SK-N-SH (cell line): ENCODE measurements around the gene EXOC3. TPM values are rescaled to one million over a fixed set of nuclear protein-coding genes. Genes with fewer than 3 reads are reported as not detected.

Experiments used
- CTCF ChIA-PET: fragments of 300-600, 350-600 bp; formaldehyde crosslinking; extraction: SDS; loops from one replicate; lab custom pipeline; 2021; lab: Yijun Ruan, JAX
- POLR2A ChIA-PET: fragments of 350-600 bp; sonication (Branson Sonifier 250); formaldehyde crosslinking; extraction: SDS; loops from one replicate; lab custom pipeline; 2020; ENCODE audit warnings: antibody characterized with exemption, inconsistent platforms; lab: Yijun Ruan, JAX
- DNase-seq: peaks from one replicate; pipeline ENCODE4 v3.0.0; 2012
- H2AFZ ChIP-seq: fragments of 200-600 bp; sonication (generic); 2 replicates; pipeline ENCODE4 v1.8.1; 2016; ENCODE audit warnings: antibody characterized with exemption, mild to moderate bottlenecking, low read depth
- H3F3A ChIP-seq: fragments of 200-600 bp; sonication (generic); replicated peaks from 2 replicates; pipeline ENCODE3; 2016; ENCODE audit warnings: antibody characterized with exemption, mild to moderate bottlenecking; ENCODE audit not compliant: insufficient read depth
- H3K27ac ChIP-seq, 2 experiments: fragments of 200-500 bp in 1 of 2; fragments of 200-600 bp in 1 of 2; sonication (Bioruptor generic) in 1 of 2; sonication (generic), shearing (Covaris generic) in 1 of 2; 2 replicates each; pipeline versions ENCODE4 v1.5.1 to v1.6.1; 2014 to 2016; ENCODE audit warnings: low read depth in 2 of 2, inconsistent platforms in 1 of 2, low read length in 1 of 2, mild to moderate bottlenecking in 1 of 2, mixed read lengths in 1 of 2
- H3K27me3 ChIP-seq: fragments of 200-600 bp; sonication (generic), shearing (Covaris generic); 2 replicates; pipeline ENCODE4 v1.6.1; 2016; ENCODE audit warnings: mixed run types; ENCODE audit not compliant: insufficient read depth
- H3K36me3 ChIP-seq, 2 experiments: fragments of 200-500 bp in 1 of 2; fragments of 200-600 bp in 1 of 2; sonication (Bioruptor generic) in 1 of 2; sonication (generic) in 1 of 2; replicated peaks in 1 of 2; 2 replicates each; pipeline versions ENCODE3 to v1.5.1; 2014 to 2016; ENCODE audit warnings: low read length in 1 of 2, mild to moderate bottlenecking in 1 of 2; ENCODE audit not compliant: insufficient read depth in 2 of 2, control insufficient read depth in 1 of 2
- H3K4me1 ChIP-seq, 2 experiments: fragments of 200-500 bp in 1 of 2; fragments of 200-600 bp in 1 of 2; sonication (Bioruptor generic) in 1 of 2; sonication (generic), shearing (Covaris generic) in 1 of 2; 2 replicates each; pipeline versions ENCODE4 v1.5.1 to v1.6.1; 2014 to 2016; ENCODE audit warnings: low read depth in 1 of 2, low read length in 1 of 2, mixed run types in 1 of 2; ENCODE audit not compliant: insufficient read depth in 2 of 2, control insufficient read depth in 1 of 2
- H3K4me2 ChIP-seq: fragments of 200-600 bp; sonication (generic), shearing (Covaris generic); 2 replicates; pipeline ENCODE4 v1.6.1; 2017; ENCODE audit warnings: mixed run types
- H3K4me3 ChIP-seq, 2 experiments: fragments of 200-500 bp in 1 of 2; fragments of 200-600 bp in 1 of 2; sonication (Bioruptor generic) in 1 of 2; sonication (generic), shearing (Covaris generic) in 1 of 2; 2 replicates each; pipeline versions ENCODE4 v1.5.1 to v1.8.1; 2014 to 2016; ENCODE audit warnings: low read depth in 2 of 2, inconsistent platforms in 1 of 2, low read length in 1 of 2, mild to moderate bottlenecking in 1 of 2, mixed read lengths in 1 of 2, moderate library complexity in 1 of 2
- H3K79me2 ChIP-seq: fragments of 200-600 bp; sonication (generic); 2 replicates; pipeline ENCODE4 v1.8.1; 2017; ENCODE audit warnings: mild to moderate bottlenecking; ENCODE audit not compliant: insufficient read depth
- H3K9ac ChIP-seq: fragments of 200-600 bp; sonication (generic); 2 replicates; pipeline ENCODE4 v1.6.1; 2017; ENCODE audit warnings: mixed run types
- H3K9me2 ChIP-seq: fragments of 200-600 bp; sonication (generic); 2 replicates; pipeline ENCODE4 v1.6.1; 2017; ENCODE audit warnings: mixed run types
- H3K9me3 ChIP-seq: fragments of 200-600 bp; sonication (generic); 2 replicates; pipeline ENCODE4 v1.6.1; 2017; ENCODE audit warnings: mixed run types, mild to moderate bottlenecking, moderate library complexity
- H4K20me1 ChIP-seq: fragments of 200-600 bp; sonication (generic); 2 replicates; pipeline ENCODE4 v1.6.1; 2017; ENCODE audit warnings: mild to moderate bottlenecking, mixed run types; ENCODE audit not compliant: insufficient read depth
- ELF1 ChIP-seq: IDR thresholded peaks from 2 replicates; pipeline ENCODE4 v1.4.0; 2012
- EZH2phosphoT487 ChIP-seq: fragments of 200-600 bp; sonication (generic); IDR thresholded peaks from 2 replicates; pipeline ENCODE4 v1.6.1; 2017; ENCODE audit warnings: low read depth, mixed run types, mild to moderate bottlenecking, antibody characterized with exemption, moderate library complexity, borderline replicate concordance
- FOXJ3 ChIP-seq: sonication (generic); formaldehyde crosslinking; IDR thresholded peaks from 2 replicates; pipeline ENCODE4 v1.5.1; 2020; ENCODE audit warnings: mild to moderate bottlenecking, missing genetic modification reagents
- FOXM1 ChIP-seq: IDR thresholded peaks from 2 replicates; pipeline ENCODE4 v1.4.0; 2012; ENCODE audit warnings: low read depth, mild to moderate bottlenecking
- IRF3 ChIP-seq: fragments of 150-350 bp; IDR thresholded peaks from 2 replicates; pipeline ENCODE4 v1.6.1; 2016; ENCODE audit warnings: mild to moderate bottlenecking, low read depth, low read length
- JUND ChIP-seq: IDR thresholded peaks from 2 replicates; pipeline ENCODE4 v1.4.0; 2012
- MEF2A ChIP-seq: IDR thresholded peaks from 2 replicates; pipeline ENCODE4 v1.4.0; 2012; ENCODE audit warnings: low read depth, borderline replicate concordance
- NFIC ChIP-seq: IDR thresholded peaks from 2 replicates; pipeline ENCODE4 v1.4.0; 2012; ENCODE audit warnings: borderline replicate concordance
- PBX3 ChIP-seq: IDR thresholded peaks from 2 replicates; pipeline ENCODE4; 2012
- POLR2AphosphoS5 ChIP-seq: IDR thresholded peaks from 2 replicates; pipeline ENCODE4 v1.6.1; 2012; ENCODE audit warnings: low read depth, low read length
- RCOR1 ChIP-seq: fragments of 150-350 bp; IDR thresholded peaks from 2 replicates; pipeline ENCODE4 v1.6.1; 2017; ENCODE audit warnings: antibody characterized with exemption, low read length
- RFX5 ChIP-seq: IDR thresholded peaks from 2 replicates; pipeline ENCODE4 v1.6.1; 2012; ENCODE audit warnings: mild to moderate bottlenecking, improper control_type of control experiment, low read length
- SMC3 ChIP-seq: IDR thresholded peaks from 2 replicates; pipeline ENCODE4 v1.6.1; 2012; ENCODE audit warnings: low read depth, low read length, improper control_type of control experiment
- TCF12 ChIP-seq: IDR thresholded peaks from 2 replicates; pipeline ENCODE4 v1.4.0; 2012
- TEAD4 ChIP-seq: IDR thresholded peaks from 2 replicates; pipeline ENCODE4 v1.4.0; 2012; ENCODE audit warnings: mild to moderate bottlenecking, borderline replicate concordance; ENCODE audit not compliant: insufficient read depth
- USF1 ChIP-seq: IDR thresholded peaks from 2 replicates; pipeline ENCODE4 v1.4.0; 2012; ENCODE audit warnings: low read depth, borderline replicate concordance
- YY1 ChIP-seq: IDR thresholded peaks from 2 replicates; pipeline ENCODE4 v1.4.0; 2012; ENCODE audit warnings: low read depth, mild to moderate bottlenecking
- WGBS: methylation state at CpG from one replicate; pipeline ENCODE4 v1.1.6; 2017; ENCODE audit warnings: low lambda C conversion rate; 5-methylcytosine and 5-hydroxymethylcytosine counted together
- polyA plus RNA-seq, 3 experiments: library from polyadenylated mRNA; depleted of rRNA; stranded (reverse); fragments of >200 nt; gene quantifications; 2 replicates each; pipeline ENCODE4 v1.2.3, GENCODE V29; 2012
- TF ChIP-seq, protein P1 (sequence below): IDR thresholded peaks from 2 replicates; pipeline ENCODE4 v1.4.0; 2012; ENCODE audit warnings: low read depth, borderline replicate concordance

Gene EXOC3
- polyA plus RNA-seq, 1 of the 3 experiments (the other 2 are of a cell fraction) = 25.7 TPM

GRCh38 chr5:393846-394275 is 49.1 kb upstream of the EXOC3 start:
- 78% methylated on average over 10 of the region's 10 CpGs for WGBS
- Histone ChIP-seq H3K36me3 (no peaks in the 10 kb centered on the region), H3K9me2 (no peaks in the 10 kb centered on the region), H3K27me3 (no peaks in the 10 kb centered on the region), H3K4me1 (peaks cover 0 to 4% of the 10 kb centered on the region in 2 experiments; a peak in 1 of 4 replicates), H3K4me2 (no peak overlapping the region), H4K20me1 (no peaks in the 10 kb centered on the region), H3K79me2 (no peaks in the 10 kb centered on the region), H3K4me3 (no peak overlapping the region), H2AFZ (no peak overlapping the region), H3K9ac (no peak overlapping the region), H3K9me3 (no peaks in the 10 kb centered on the region), H3K27ac (no peak overlapping the region), H3F3A (no peaks in the 10 kb centered on the region)
- TF ChIP-seq NFIC (no peak), TEAD4 (no peak), RFX5 (no peak), ELF1 (no peak), MEF2A (no peak), FOXJ3 (CRISPR knock-in tag) (no peak), IRF3 (no peak), RCOR1 (no peak), USF1 (no peak)
- ChIA-PET POLR2A (no interaction called here), CTCF (no interaction called here)
- DNase-seq = no peak

DNA sequence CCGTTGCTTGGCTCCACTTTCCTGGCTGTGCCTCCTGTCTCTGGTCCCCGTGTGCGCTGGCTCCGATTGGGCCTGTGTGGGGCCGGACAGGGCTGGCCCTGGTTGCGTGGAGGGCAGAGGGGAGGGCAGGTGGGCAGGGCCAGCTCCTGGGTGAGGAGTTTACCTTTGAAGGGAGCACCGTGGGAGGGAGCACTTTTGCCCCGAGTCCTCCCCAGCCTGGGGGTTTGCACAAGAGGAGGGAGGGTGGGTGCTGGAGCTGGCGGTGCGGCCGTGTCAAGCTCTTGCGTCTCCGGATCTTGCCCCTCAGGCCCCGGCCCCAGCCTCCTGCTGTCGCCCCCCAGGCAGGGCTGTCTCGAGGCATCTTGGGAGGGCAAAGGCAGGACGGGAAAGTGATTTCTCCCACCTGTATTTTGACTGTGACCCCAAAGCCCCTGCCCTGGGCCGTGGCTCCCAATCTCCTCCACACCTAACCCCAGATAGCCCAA is 48.3 kb upstream of the EXOC3 start:
- Histone ChIP-seq H3K9me2 (no peaks in the 10 kb centered on the region), H3F3A (no peaks in the 10 kb centered on the region), H3K9me3 (no peaks in the 10 kb centered on the region), H3K4me1 (peaks cover 0 to 4% of the 10 kb centered on the region in 2 experiments; a peak in 1 of 4 replicates), H2AFZ (no peak overlapping the region), H3K4me2 (no peak overlapping the region), H3K9ac (no peak overlapping the region), H4K20me1 (no peaks in the 10 kb centered on the region), H3K27ac (no peak overlapping the region), H3K27me3 (no peaks in the 10 kb centered on the region), H3K79me2 (no peaks in the 10 kb centered on the region), H3K36me3 (no peaks in the 10 kb centered on the region), H3K4me3 (no peak overlapping the region)
- peak; percentile 17 for DNase-seq
- TF ChIP-seq EZH2phosphoT487 (no peak), TCF12 (no peak), SMC3 (no peak), FOXM1 (no peak), TEAD4 (no peak), MEF2A (no peak), YY1 (no peak), POLR2AphosphoS5 (no peak), FOXJ3 (CRISPR knock-in tag) (no peak), JUND (no peak), USF1 (no peak), PBX3 (no peak)
- TF ChIP-seq, protein P1, sequence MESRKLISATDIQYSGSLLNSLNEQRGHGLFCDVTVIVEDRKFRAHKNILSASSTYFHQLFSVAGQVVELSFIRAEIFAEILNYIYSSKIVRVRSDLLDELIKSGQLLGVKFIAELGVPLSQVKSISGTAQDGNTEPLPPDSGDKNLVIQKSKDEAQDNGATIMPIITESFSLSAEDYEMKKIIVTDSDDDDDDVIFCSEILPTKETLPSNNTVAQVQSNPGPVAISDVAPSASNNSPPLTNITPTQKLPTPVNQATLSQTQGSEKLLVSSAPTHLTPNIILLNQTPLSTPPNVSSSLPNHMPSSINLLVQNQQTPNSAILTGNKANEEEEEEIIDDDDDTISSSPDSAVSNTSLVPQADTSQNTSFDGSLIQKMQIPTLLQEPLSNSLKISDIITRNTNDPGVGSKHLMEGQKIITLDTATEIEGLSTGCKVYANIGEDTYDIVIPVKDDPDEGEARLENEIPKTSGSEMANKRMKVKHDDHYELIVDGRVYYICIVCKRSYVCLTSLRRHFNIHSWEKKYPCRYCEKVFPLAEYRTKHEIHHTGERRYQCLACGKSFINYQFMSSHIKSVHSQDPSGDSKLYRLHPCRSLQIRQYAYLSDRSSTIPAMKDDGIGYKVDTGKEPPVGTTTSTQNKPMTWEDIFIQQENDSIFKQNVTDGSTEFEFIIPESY = no peak
- POLR2A ChIA-PET = no interaction called here
- 85% methylated on average over 11 of the region's 18 CpGs for WGBS
- CTCF ChIA-PET = interaction anchor here (0.7 kb wide), 1 partner anchor 12 kb away, joined by 3 read pairs; no protein-coding TSS in a partner anchor
